Astrocyte of the cerebellum (primary cell): ENCODE results near the gene ZBTB21.

Experiments used
- DNase-seq: peaks from one replicate; pipeline ENCODE4 v3.0.0-alpha.2; 2011; ENCODE audit warnings: low read depth
- H3K4me3 ChIP-seq: 2 replicates; pipeline ENCODE4 v1.5.1; 2011; ENCODE audit warnings: mild to moderate bottlenecking, low read depth, low read length, moderate library complexity
- in situ Hi-C: cut with HindIII; loops from 2 replicates; pipeline ENCODE4 v1.10.0; 2017; ENCODE audit warnings: low sequenced_read_pairs
- TF ChIP-seq, protein P1 (sequence below): IDR thresholded peaks from 2 replicates; pipeline ENCODE4 v1.5.1; 2012; ENCODE audit warnings: low read length, low read depth, moderate library complexity, mild to moderate bottlenecking; ENCODE audit errors: missing control alignments

The ZBTB21 gene

GRCh38 chr21:42037516-42037915 is 27.4 kb upstream of the ZBTB21 start:
- in situ Hi-C loops, result no loop called here
- TF ChIP-seq, protein P1, sequence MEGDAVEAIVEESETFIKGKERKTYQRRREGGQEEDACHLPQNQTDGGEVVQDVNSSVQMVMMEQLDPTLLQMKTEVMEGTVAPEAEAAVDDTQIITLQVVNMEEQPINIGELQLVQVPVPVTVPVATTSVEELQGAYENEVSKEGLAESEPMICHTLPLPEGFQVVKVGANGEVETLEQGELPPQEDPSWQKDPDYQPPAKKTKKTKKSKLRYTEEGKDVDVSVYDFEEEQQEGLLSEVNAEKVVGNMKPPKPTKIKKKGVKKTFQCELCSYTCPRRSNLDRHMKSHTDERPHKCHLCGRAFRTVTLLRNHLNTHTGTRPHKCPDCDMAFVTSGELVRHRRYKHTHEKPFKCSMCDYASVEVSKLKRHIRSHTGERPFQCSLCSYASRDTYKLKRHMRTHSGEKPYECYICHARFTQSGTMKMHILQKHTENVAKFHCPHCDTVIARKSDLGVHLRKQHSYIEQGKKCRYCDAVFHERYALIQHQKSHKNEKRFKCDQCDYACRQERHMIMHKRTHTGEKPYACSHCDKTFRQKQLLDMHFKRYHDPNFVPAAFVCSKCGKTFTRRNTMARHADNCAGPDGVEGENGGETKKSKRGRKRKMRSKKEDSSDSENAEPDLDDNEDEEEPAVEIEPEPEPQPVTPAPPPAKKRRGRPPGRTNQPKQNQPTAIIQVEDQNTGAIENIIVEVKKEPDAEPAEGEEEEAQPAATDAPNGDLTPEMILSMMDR, result no peak
- DNase-seq, result no peak
- no peak overlapping the region for H3K4me3 ChIP-seq

- DNase-seq, result no peak
- in situ Hi-C loops, result no loop called here
- TF ChIP-seq, protein P1, result no peak
- H3K4me3 ChIP-seq, result no peak overlapping the region
Observed at GRCh38 chr21:42036313-42036712, 26.2 kb upstream of the ZBTB21 start.

GRCh38 chr21:42032968-42033367 is 22.8 kb upstream of the ZBTB21 start:
- in situ Hi-C loops, result no loop called here
- no peak for DNase-seq
- TF ChIP-seq, protein P1, result no peak
- no peak overlapping the region for H3K4me3 ChIP-seq

DNA sequence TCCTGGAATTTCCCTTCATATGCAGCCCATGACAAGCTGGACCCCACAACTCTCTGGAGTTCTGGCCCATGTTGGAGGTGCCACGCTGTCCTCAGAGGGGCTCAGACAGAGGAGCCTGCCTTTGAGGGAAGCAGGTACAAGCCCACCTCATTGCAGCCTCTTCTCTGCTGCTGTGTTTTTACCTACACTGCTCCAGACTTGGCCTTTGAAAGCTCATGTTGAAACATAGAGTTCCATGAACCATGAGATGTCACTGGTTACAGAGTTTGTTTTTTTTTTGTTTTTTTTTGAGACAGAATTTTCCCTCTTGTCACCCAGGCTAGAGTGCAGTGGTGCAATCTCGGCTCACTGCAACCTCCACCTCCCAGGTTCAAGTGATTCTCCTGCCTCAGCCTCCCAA is 22.1 kb upstream of the ZBTB21 start:
- in situ Hi-C loops, result no loop called here
- no peak for DNase-seq
- TF ChIP-seq, protein P1, result no peak
- no peak overlapping the region for H3K4me3 ChIP-seq

- DNase-seq, result no peak
- in situ Hi-C loops, result no loop called here
- TF ChIP-seq, protein P1, result no peak
- H3K4me3 ChIP-seq, result no peak overlapping the region
Observed at GRCh38 chr21:42031816-42032215, 21.7 kb upstream of the ZBTB21 start.

GRCh38 chr21:42031241-42031640 is 21.1 kb upstream of the ZBTB21 start:
- H3K4me3 ChIP-seq, result no peak overlapping the region
- in situ Hi-C loops, result no loop called here
- TF ChIP-seq, protein P1, result no peak
- DNase-seq, result no peak

DNA sequence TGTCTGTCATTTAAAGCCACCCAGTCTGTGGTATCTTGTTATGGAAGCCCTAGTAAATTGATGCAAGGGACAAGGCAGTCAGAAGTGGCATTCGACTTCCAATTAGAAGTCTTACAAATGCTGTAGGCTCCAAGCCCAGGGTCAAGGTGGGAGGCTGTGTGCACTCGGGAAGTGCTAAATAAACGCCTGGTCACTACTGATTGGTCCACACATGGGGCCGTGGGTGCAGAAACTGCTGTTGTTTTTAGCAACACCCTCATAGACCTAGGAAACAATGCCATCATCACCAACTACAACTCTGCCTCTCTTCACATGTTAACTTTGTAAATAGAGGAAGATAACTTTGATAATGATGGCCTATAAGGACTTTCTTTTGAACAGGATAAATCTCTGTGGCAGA is 20.2 kb upstream of the ZBTB21 start:
- in situ Hi-C loops, result no loop called here
- H3K4me3 ChIP-seq, result no peak overlapping the region
- DNase-seq, result no peak
- TF ChIP-seq, protein P1, result no peak
